AG04449 (cell line): ENCODE measurements around the gene GNAO1.

Experiments used
- CTCF ChIA-PET: fragments of 350-600 bp; formaldehyde crosslinking; extraction: SDS; loops from one replicate; lab custom pipeline; 2021; ENCODE audit warnings: antibody characterized with exemption; lab: Yijun Ruan, JAX
- POLR2A ChIA-PET: fragments of 400-600, 350-600 bp; formaldehyde crosslinking; extraction: SDS; loops from one replicate; lab custom pipeline; 2020; ENCODE audit warnings: antibody characterized with exemption, inconsistent platforms; lab: Yijun Ruan, JAX
- DNase-seq: peaks from one replicate; pipeline ENCODE4 v3.0.0-alpha.2; 2010; ENCODE audit warnings: low read depth, low spot score
- H3K4me3 ChIP-seq: 2 replicates; pipeline ENCODE4 v1.5.1; 2011; ENCODE audit warnings: low read depth, mild to moderate bottlenecking, control low read depth, low read length
- TF ChIP-seq, protein P1 (sequence below): IDR thresholded peaks from one replicate; pipeline ENCODE4 v1.5.1; 2011; ENCODE audit warnings: mild to moderate bottlenecking, moderate library complexity, low read length, control low read depth, inconsistent platforms; ENCODE audit not compliant: insufficient read depth; ENCODE audit errors: missing control alignments

Gene GNAO1

DNA sequence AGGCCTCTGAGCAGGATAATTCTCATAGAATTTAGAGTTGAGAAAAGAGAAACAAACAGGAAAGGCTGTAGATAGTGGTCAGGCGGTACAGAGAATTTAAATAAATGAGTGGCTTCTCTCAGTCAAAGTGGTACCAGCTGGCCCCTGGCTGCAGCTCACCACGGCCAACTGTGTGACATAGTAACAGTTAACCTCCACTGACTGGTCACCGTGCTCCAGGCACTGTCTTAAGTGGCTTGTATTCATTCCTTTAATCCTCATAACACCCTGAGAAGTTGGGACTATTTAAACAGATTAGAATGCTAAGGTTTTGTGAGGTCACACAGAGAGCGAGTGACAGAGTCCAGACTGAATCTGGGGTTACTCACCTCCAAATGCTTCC is 108.9 kb downstream of the GNAO1 start:
- TF ChIP-seq, protein P1, sequence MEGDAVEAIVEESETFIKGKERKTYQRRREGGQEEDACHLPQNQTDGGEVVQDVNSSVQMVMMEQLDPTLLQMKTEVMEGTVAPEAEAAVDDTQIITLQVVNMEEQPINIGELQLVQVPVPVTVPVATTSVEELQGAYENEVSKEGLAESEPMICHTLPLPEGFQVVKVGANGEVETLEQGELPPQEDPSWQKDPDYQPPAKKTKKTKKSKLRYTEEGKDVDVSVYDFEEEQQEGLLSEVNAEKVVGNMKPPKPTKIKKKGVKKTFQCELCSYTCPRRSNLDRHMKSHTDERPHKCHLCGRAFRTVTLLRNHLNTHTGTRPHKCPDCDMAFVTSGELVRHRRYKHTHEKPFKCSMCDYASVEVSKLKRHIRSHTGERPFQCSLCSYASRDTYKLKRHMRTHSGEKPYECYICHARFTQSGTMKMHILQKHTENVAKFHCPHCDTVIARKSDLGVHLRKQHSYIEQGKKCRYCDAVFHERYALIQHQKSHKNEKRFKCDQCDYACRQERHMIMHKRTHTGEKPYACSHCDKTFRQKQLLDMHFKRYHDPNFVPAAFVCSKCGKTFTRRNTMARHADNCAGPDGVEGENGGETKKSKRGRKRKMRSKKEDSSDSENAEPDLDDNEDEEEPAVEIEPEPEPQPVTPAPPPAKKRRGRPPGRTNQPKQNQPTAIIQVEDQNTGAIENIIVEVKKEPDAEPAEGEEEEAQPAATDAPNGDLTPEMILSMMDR: no peak
- ChIA-PET CTCF (interaction anchor here (1.3 to 8.7 kb wide), 5 partner anchors 13 to 355 kb away, joined by 3 to 74 read pairs (median 6); no protein-coding TSS in a partner anchor), POLR2A (no interaction called here)
- no peak for DNase-seq
- no peak overlapping the region for H3K4me3 ChIP-seq

DNA sequence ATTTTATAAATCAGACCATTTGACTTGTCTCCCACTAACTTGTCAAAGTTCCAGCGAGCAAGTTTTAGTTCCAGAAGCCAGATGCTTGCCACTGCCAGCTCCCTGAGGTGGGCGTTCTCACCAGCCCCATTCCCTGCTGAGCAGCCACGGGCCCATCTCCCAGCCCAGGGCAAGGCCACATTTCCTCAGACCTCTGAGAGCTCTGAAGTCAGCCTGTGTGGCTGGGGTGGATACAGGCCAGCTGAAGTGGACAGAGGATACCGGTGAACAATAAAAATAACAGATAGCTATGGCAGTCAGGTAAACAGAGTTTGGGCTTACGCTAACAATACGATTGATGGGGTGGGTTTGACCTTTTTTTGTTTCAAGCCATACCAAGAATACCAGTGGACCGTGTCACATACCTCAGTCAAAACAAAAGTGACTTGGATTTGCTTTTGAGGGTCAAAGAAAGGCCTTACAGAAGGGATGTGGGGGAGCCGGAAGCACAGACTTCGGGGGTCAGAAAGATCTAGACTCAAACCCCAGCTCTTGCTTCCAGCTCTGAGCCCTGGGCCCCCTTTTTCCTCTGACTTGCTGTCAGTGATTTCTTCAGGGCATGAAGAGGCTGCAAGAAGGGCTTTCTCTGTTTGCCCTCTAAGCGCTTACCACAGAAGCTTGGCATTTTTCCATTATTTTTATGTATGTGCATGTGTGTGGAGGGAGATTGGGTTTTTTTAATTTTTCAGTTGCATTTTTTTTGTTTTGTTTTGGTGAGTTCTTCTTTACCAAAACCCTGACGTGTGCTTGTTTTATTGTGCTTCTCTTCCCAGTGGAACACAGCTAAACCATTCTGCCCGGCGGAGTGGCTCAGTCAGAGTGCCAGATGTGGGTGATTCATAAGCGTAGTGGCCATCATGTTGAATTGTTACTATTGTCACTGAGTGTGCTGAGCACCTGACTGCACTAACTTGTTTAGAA is 109.9 kb downstream of the GNAO1 start:
- TF ChIP-seq, protein P1: no peak
- POLR2A ChIA-PET: interaction anchor here (0.7 to 0.8 kb wide), 2 partner anchors 27 to 317 kb away, joined by 3 to 4 read pairs; no protein-coding TSS in a partner anchor
- CTCF ChIA-PET: interaction anchor here (1.0 to 8.7 kb wide), 7 partner anchors 14 to 356 kb away, joined by 3 to 74 read pairs (median 5); no protein-coding TSS in a partner anchor
- H3K4me3 ChIP-seq: no peak overlapping the region
- peak; percentile 24 for DNase-seq

DNA sequence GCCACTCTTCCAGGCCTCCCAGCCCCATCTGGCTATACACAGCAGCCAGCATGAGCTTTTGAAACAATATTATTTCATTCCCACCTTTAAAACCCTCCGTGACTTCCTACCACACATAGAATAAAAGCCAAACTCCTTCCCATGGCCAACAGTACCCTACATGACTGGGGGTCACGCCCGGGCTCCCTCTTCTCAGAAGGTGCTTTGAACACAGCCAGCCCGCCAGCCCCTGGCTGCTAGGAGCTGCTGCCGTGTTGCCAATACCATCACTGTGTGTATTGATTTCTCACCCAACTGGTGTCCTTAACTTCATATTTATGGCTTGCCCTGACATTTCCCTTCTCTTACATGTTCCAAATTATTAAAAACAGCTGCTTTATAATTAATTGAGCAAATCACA is 111.2 kb downstream of the GNAO1 start:
- ChIA-PET POLR2A (no interaction called here), CTCF (interaction anchor here (1.2 to 8.7 kb wide), 5 partner anchors 9 to 357 kb away, joined by 3 to 74 read pairs (median 4); no protein-coding TSS in a partner anchor)
- TF ChIP-seq, protein P1: no peak
- no peak overlapping the region for H3K4me3 ChIP-seq
- no peak for DNase-seq

DNA sequence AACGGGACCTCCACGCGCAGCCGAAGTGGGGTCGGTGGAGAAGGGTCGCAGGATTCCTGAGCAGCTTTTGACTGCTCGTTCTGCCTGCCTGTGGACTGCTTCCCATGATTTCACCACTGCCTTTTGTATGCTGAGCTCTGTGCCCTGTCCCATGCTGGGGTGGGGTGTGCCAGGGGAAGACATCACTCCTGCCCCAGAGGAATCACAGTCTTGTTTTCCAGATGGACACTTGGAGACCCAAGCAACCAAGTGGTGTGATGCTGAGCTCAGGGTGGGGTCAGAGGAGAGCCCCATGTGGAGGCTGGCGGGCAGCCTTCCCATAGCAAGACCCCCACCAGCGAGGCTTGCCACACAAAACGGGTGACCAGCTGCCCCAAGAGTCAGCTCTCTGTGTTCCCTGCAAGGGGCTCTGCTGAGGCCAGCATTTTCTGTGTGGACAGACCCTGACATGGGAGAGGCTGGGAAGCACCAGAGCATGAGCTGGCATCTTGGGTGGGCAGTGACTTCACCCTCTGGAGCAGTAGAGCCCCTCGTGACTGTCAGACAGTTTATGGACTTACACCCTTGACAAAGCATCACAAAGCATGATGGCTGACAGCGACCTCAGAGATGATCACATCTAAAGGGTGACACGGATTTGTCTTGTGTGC is 111.9 kb downstream of the GNAO1 start:
- ChIA-PET CTCF (interaction anchor here (1.2 to 8.7 kb wide), 3 partner anchors 8 to 22 kb away, joined by 3 to 74 read pairs (median 4); no protein-coding TSS in a partner anchor), POLR2A (no interaction called here)

DNA sequence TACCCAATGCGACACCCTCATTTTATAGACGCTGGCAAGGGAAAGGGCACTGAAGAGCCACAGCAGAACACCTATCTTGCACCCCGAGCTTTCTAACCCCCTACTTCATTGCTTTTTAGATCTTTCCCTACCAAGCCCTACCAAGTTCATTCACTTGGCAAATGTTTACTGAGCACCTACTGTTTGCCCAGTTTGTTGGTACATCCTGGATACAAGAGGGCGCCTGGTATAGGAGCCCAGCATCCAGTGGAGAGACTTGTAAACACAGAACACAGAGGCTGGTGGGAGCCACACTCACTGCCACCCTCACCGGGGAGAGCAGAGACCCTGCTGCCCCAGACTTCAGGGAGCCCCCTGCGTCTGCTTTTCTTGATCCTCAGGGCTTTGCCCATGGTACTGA is 112.6 kb downstream of the GNAO1 start:
- DNase-seq: no peak
- ChIA-PET POLR2A (no interaction called here), CTCF (interaction anchor here (1.2 to 8.7 kb wide), 2 partner anchors 16 to 23 kb away, joined by 3 to 74 read pairs; no protein-coding TSS in a partner anchor)
- TF ChIP-seq, protein P1: no peak
- H3K4me3 ChIP-seq: no peak overlapping the region

More for the DNA sequence above, 111.9 kb downstream of the GNAO1 start:
- H3K4me3 ChIP-seq: no peak overlapping the region
- no peak for DNase-seq
- TF ChIP-seq, protein P1: no peak
